Natural killer cell (primary cell): ENCODE results near the gene UBAP1L. TPM values are rescaled to one million over a fixed set of nuclear protein-coding genes. Genes with fewer than 3 reads are reported as not detected.

ENCODE experiments used
- ATAC-seq, 3 donors: fragments of 150-1000 bp in 2 of 3; fragments of 200-7000 bp in 1 of 3; cut with Tn5 transposase; 1 replicate in 1 of 3; 2 replicates in 2 of 3; pipeline ENCODE4 v1.10.0; 2021; ENCODE audit warnings: mild to moderate bottlenecking in 2 of 3, moderate library complexity in 2 of 3
- DNase-seq, 2 donors: peaks; one replicate each; pipeline versions ENCODE4 v3.0.0 to v3.0.0-alpha.2; 2013 to 2021; ENCODE audit warnings: mixed read lengths in 1 of 2
- H3K27ac ChIP-seq: one replicate; pipeline ENCODE4 v1.5.1; 2013; ENCODE audit warnings: mild to moderate bottlenecking, low read length
- H3K27me3 ChIP-seq: one replicate; pipeline ENCODE4 v1.6.1; 2013; ENCODE audit warnings: low read length; ENCODE audit not compliant: control insufficient read depth, insufficient read depth
- H3K36me3 ChIP-seq: one replicate; pipeline ENCODE4 v1.6.1; 2013; ENCODE audit warnings: low read length; ENCODE audit not compliant: control insufficient read depth, insufficient read depth
- H3K4me1 ChIP-seq: one replicate; pipeline ENCODE4 v1.6.1; 2013; ENCODE audit warnings: low read length; ENCODE audit not compliant: control insufficient read depth, insufficient read depth
- H3K4me3 ChIP-seq: one replicate; pipeline ENCODE4 v1.5.1; 2013; ENCODE audit warnings: low read length
- H3K9me3 ChIP-seq: one replicate; pipeline ENCODE4 v1.6.1; 2013; ENCODE audit warnings: low read length; ENCODE audit not compliant: control insufficient read depth, insufficient read depth
- H3K27ac Mint-ChIP-seq, 2 donors: one replicate each; pipeline ENCODE4 v1.8.0; 2022; ENCODE audit warnings: mild to moderate bottlenecking in 2 of 2, mixed read lengths in 2 of 2, moderate library complexity in 1 of 2
- H3K27me3 Mint-ChIP-seq, 2 donors: one replicate each; pipeline ENCODE4 v1.8.0; 2022; ENCODE audit warnings: low read depth in 2 of 2, mixed read lengths in 2 of 2
- H3K36me3 Mint-ChIP-seq: one replicate; pipeline ENCODE4 v1.8.0; 2022; ENCODE audit warnings: mixed read lengths
- H3K4me1 Mint-ChIP-seq, 2 donors: one replicate each; pipeline ENCODE4 v1.8.0; 2022; ENCODE audit warnings: mixed read lengths in 2 of 2
- H3K4me3 Mint-ChIP-seq: one replicate; pipeline ENCODE4 v1.8.0; 2022; ENCODE audit warnings: mild to moderate bottlenecking, moderate library complexity, mixed read lengths
- H3K9me3 Mint-ChIP-seq, 2 donors: one replicate each; pipeline ENCODE4 v1.8.0; 2022; ENCODE audit warnings: mixed read lengths in 2 of 2
- CTCF ChIP-seq: fragments of 200-600 bp; IDR thresholded peaks from one replicate; pipeline ENCODE4 v1.8.0; 2022; ENCODE audit warnings: antibody characterized with exemption
- WGBS: methylation state at CpG from one replicate; pipeline ENCODE4 v1.1.7; 2013; ENCODE audit warnings: missing lambda C conversion rate; ENCODE audit not compliant: insufficient coverage; 5-methylcytosine and 5-hydroxymethylcytosine counted together
- intact Hi-C: fragments of 100-400 bp; cut with micrococcal nuclease; formaldehyde crosslinking; loops from one replicate; pipeline ENCODE4 v1.14.2; 2022
- total RNA-seq, 4 donors: library from RNA; stranded (reverse); fragments of 120-200 nt in 1 of 4; gene quantifications; one replicate each; pipeline versions ENCODE4 v1.2.3 to v1.2.4, GENCODE V29; 2013 to 2022

Gene UBAP1L
- total RNA-seq, 3 donors from 2014 or later (not counting 1 experiment from before 2014, with no cell fraction given): 4.3 to 8.0 (median 7.5) TPM

GRCh38 chr15:65056106-65056505, 58.9 kb downstream of the UBAP1L start:
- Histone ChIP-seq H3K27me3 (no peaks in the 10 kb centered on the region), H3K4me1 (no peaks in the 10 kb centered on the region), H3K36me3 (no peaks in the 10 kb centered on the region), H3K27ac (no peak overlapping the region), H3K4me3 (no peak overlapping the region), H3K9me3 (no peaks in the 10 kb centered on the region)
- Mint-ChIP-seq H3K27ac (no peak overlapping the region), H3K36me3 (no peaks in the 10 kb centered on the region), H3K4me3 (no peak overlapping the region), H3K4me1 (no peaks in the 10 kb centered on the region), H3K27me3 (no peaks in the 10 kb centered on the region), H3K9me3 (no peaks in the 10 kb centered on the region)
- no peak for DNase-seq
- WGBS: 79% methylated on average over 9 of the region's 9 CpGs
- no peak for ATAC-seq
- TF ChIP-seq CTCF: no peak
- intact Hi-C loops: no loop called here

GRCh38 chr15:65055201-65055870, 59.7 kb downstream of the UBAP1L start:
- WGBS: 51% methylated on average over 5 of the region's 6 CpGs
- DNase-seq (no peak), ATAC-seq (no peak)
- Histone ChIP-seq H3K9me3 (no peaks in the 10 kb centered on the region), H3K27me3 (no peaks in the 10 kb centered on the region), H3K36me3 (no peaks in the 10 kb centered on the region), H3K27ac (no peak overlapping the region), H3K4me1 (no peaks in the 10 kb centered on the region), H3K4me3 (no peak overlapping the region)
- Mint-ChIP-seq H3K4me3 (no peak overlapping the region), H3K27me3 (no peaks in the 10 kb centered on the region), H3K36me3 (no peaks in the 10 kb centered on the region), H3K27ac (no peak overlapping the region), H3K4me1 (peaks cover 0 to 1% of the 10 kb centered on the region in 2 donors), H3K9me3 (no peaks in the 10 kb centered on the region)
- TF ChIP-seq CTCF: no peak
- intact Hi-C loops: no loop called here

GRCh38 chr15:65054333-65055200, 60.4 kb downstream of the UBAP1L start:
- Histone ChIP-seq H3K27ac (no peak overlapping the region), H3K9me3 (no peaks in the 10 kb centered on the region), H3K4me3 (no peak overlapping the region), H3K27me3 (no peaks in the 10 kb centered on the region), H3K4me1 (peaks cover 5% of the 10 kb centered on the region), H3K36me3 (no peaks in the 10 kb centered on the region)
- intact Hi-C loops: loop anchor here (1.0 kb wide), 2 partner anchors 243 to 331 kb away; no protein-coding TSS in a partner anchor
- H3K4me1 Mint-ChIP-seq: peaks cover 6 to 8% of the 10 kb centered on the region in 2 donors
- ATAC-seq (peak; percentile 39 to 64 (median 50)), DNase-seq (peak; percentile 44 to 71)
- WGBS: 80% methylated on average over 26 of the region's 26 CpGs
- H3K27me3 Mint-ChIP-seq: no peaks in the 10 kb centered on the region
- TF ChIP-seq CTCF: peak; percentile 63
- H3K27ac Mint-ChIP-seq: no peak overlapping the region
- H3K4me3 Mint-ChIP-seq: no peak overlapping the region
- H3K36me3 Mint-ChIP-seq: no peaks in the 10 kb centered on the region
- H3K9me3 Mint-ChIP-seq: no peaks in the 10 kb centered on the region
